ENCODE measurements around the gene ZNF500. TPM values are rescaled to one million over a fixed set of nuclear protein-coding genes. Genes with fewer than 3 reads are reported as not detected.

Gene ZNF500
- total RNA-seq, 1 experiment from 2014 or later, result 18.3 TPM

GRCh38 chr16:4701791-4702465 is 65.0 kb downstream of the ZNF500 start:
- no peak overlapping the region for H3K4ac ChIP-seq (ENCODE audit: low read depth, low read length)
- H3K56ac ChIP-seq (ENCODE audit: insufficient read length, low read depth, low read length), result no peak overlapping the region
- H2AFZ ChIP-seq (ENCODE audit: low read length), result no peak overlapping the region
- H3K9me3 Mint-ChIP-seq, result no peaks in the 10 kb centered on the region
- H2AK5ac ChIP-seq (ENCODE audit: insufficient read length, low read length), result no peak overlapping the region
- no peak overlapping the region for H4K5ac ChIP-seq (ENCODE audit: insufficient read length, low read depth, low read length)
- no peak overlapping the region; a peak in 1 of 7 replicates for H3K27ac Mint-ChIP-seq
- no peaks in the 10 kb centered on the region for H3K79me2 ChIP-seq (ENCODE audit: insufficient read depth, low read length)
- no peak for TF ChIP-seq CTCF (conservative IDR thresholded peaks at IDR 0.05)
- no peaks in the 10 kb centered on the region for H3K4me1 Mint-ChIP-seq
- no peak overlapping the region for H3K4me3 Mint-ChIP-seq
- no peak overlapping the region for H2BK20ac ChIP-seq (ENCODE audit: low read depth, low read length, poor library complexity, severe bottlenecking)
- no CpG with 5 or more reads among the region's 17 CpGs for WGBS (ENCODE audit: extremely low coverage, insufficient read length, low lambda C conversion rate)
- no peak overlapping the region for H3K14ac ChIP-seq (ENCODE audit: insufficient read depth, low read length)
- no peak overlapping the region for H3K18ac ChIP-seq (ENCODE audit: insufficient read length, low read depth, low read length)
- H4K20me1 ChIP-seq (ENCODE audit: control insufficient read depth, insufficient read depth, insufficient read length), result no peaks in the 10 kb centered on the region
- no peaks in the 10 kb centered on the region for H3K9me3 ChIP-seq (ENCODE audit: control insufficient read depth, low read depth, low read length)
- no peak overlapping the region for H2BK5ac ChIP-seq (ENCODE audit: insufficient read length, low read length)
- H2BK12ac ChIP-seq (ENCODE audit: insufficient read length, low read depth, low read length), result no peak overlapping the region
- DNase-seq, result no peak
- H3K23ac ChIP-seq (ENCODE audit: insufficient read length, low read depth, low read length), result no peak overlapping the region
- no peak overlapping the region for H3K9ac ChIP-seq (ENCODE audit: extremely low read depth, insufficient read length, low read length)
- H3K23me2 ChIP-seq (ENCODE audit: insufficient read length, low read depth, low read length, poor library complexity, severe bottlenecking), result no peaks in the 10 kb centered on the region
- no peak overlapping the region for H2BK15ac ChIP-seq (ENCODE audit: low read depth, low read length)
- H3K27ac ChIP-seq (ENCODE audit: insufficient read length, low read depth, low read length), result no peak overlapping the region
- H3K79me1 ChIP-seq (ENCODE audit: insufficient read depth, low read depth, low read length, poor library complexity, severe bottlenecking), result no peaks in the 10 kb centered on the region
- no peaks in the 10 kb centered on the region for H3K27me3 Mint-ChIP-seq (ENCODE audit: low read depth)
- H3K36me3 Mint-ChIP-seq (ENCODE audit: insufficient read depth in 1 of 3, low read depth in 3 of 3), result peaks cover 15 to 59% (median 49%) of the 10 kb centered on the region in 3 experiments; a peak in 6 of 7 replicates
- H3K27me3 ChIP-seq (ENCODE audit: insufficient read depth, low read length), result no peaks in the 10 kb centered on the region
- no peak overlapping the region for H4K91ac ChIP-seq (ENCODE audit: insufficient read length, low read depth, low read length)
- no peak overlapping the region for H3K4me2 ChIP-seq (ENCODE audit: insufficient read depth, insufficient read length, low read length)
- H4K8ac ChIP-seq (replicated peaks; ENCODE audit: insufficient read length, low read depth, low read length), result no peak overlapping the region
- no peaks in the 10 kb centered on the region for H3K4me1 ChIP-seq (ENCODE audit: insufficient read depth, low read length)
- no peak overlapping the region for H3T11ph ChIP-seq (ENCODE audit: low read length)
- H2BK120ac ChIP-seq (ENCODE audit: low read depth, low read length, poor library complexity, severe bottlenecking), result no peak overlapping the region

Data from H9 (cell line).